LNCAP (cell line): ENCODE measurements around the gene USH1G.

Source experiments
- TF ChIP-seq, protein P1 (sequence below): fragments of 450-650 bp; IDR thresholded peaks from 2 replicates; pipeline ENCODE4 v1.5.1; 2017; ENCODE audit warnings: mild to moderate bottlenecking

Gene USH1G

DNA sequence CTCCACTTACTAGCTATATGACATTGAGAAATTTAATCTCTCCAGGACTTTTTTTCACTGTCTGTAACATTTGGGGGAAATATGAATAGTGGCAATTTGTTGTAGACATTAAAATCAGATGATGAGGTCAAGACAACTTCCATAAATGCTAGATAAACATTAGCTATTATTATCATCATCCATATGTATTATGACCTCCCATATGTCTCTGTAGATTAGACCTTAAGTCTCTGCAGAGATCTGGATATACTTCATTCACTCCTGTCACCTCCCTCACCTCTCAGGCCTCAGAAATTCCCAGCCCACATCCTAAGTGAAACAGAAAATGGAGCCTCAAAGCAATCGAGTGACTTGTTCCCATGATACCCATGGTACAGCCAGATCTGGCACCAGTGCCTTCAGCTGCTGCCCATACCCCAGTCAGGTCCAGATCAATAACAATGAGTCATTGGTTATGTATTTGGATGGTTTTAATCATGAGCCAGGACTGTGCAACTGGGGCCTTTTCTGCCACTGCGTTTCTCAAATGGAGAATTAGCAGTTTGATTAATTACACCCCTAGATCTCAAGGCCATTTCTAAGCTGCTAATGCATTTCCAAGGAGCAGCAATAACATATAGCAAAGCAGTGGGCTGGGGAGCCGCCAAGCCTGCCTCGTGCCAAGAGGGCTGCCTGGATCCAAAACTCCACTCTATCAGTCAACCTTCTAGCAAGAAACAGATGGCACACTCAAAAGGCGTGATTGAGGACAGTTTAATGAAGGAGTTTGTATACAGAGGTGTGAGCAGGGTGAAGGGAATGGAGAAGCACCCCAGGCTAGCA, 47.7 kb downstream of the USH1G start:
- TF ChIP-seq, protein P1, sequence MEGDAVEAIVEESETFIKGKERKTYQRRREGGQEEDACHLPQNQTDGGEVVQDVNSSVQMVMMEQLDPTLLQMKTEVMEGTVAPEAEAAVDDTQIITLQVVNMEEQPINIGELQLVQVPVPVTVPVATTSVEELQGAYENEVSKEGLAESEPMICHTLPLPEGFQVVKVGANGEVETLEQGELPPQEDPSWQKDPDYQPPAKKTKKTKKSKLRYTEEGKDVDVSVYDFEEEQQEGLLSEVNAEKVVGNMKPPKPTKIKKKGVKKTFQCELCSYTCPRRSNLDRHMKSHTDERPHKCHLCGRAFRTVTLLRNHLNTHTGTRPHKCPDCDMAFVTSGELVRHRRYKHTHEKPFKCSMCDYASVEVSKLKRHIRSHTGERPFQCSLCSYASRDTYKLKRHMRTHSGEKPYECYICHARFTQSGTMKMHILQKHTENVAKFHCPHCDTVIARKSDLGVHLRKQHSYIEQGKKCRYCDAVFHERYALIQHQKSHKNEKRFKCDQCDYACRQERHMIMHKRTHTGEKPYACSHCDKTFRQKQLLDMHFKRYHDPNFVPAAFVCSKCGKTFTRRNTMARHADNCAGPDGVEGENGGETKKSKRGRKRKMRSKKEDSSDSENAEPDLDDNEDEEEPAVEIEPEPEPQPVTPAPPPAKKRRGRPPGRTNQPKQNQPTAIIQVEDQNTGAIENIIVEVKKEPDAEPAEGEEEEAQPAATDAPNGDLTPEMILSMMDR, result no peak

DNA sequence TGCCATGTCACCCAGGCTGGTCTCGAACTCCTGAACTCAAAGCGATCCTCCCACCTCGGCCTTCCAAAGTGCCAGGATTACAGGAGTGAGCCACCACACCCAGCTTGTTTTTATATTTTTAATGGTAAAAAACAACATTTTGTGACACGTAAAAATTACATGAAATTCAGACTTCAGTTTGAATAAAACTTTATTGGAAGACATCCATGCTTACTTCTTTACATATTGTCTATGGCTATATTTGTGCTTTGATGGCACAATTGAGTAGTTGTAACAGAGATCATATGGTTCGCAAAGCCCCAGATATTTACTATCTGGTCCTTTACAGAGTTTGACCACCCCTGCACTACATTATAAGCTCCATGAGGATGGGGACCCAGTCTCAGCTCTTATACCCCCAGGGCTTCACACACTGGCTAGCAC, 48.4 kb downstream of the USH1G start:
- TF ChIP-seq, protein P1, result no peak

DNA sequence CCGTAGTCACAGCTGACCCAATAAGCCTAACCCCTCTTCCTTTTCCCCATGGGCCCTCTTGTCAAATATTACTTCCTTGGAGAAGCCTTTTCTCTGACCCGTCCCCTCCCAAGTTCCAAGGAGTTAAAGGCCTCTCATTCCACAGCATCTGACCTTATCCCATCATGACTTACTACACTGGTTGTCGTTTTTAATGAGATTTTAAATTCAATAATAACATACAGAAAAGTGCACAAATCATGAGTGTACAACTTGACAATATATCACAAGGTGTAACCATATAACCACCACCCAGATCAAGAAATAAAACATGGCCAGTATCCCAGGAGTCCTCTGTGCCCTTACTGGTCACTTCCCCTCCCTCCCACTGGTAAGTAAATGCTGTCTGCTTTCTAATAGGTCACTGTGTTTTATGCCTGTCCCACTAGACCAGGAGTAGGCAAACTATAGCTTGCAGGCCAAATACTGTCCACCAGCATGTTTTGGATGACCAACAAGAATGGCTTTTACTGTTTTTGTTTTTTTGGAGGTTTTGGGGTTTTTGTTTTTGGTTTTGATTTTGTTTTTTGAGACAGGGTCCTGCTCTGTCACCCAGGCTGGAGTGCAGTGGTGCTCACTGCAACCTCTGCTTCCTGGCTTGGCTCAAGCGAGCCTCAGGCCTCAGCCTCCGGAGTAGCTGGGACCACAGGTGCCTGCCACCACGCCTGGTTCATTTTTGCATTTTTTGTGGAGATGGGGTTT, 49.0 kb downstream of the USH1G start:
- TF ChIP-seq, protein P1, result no peak

DNA sequence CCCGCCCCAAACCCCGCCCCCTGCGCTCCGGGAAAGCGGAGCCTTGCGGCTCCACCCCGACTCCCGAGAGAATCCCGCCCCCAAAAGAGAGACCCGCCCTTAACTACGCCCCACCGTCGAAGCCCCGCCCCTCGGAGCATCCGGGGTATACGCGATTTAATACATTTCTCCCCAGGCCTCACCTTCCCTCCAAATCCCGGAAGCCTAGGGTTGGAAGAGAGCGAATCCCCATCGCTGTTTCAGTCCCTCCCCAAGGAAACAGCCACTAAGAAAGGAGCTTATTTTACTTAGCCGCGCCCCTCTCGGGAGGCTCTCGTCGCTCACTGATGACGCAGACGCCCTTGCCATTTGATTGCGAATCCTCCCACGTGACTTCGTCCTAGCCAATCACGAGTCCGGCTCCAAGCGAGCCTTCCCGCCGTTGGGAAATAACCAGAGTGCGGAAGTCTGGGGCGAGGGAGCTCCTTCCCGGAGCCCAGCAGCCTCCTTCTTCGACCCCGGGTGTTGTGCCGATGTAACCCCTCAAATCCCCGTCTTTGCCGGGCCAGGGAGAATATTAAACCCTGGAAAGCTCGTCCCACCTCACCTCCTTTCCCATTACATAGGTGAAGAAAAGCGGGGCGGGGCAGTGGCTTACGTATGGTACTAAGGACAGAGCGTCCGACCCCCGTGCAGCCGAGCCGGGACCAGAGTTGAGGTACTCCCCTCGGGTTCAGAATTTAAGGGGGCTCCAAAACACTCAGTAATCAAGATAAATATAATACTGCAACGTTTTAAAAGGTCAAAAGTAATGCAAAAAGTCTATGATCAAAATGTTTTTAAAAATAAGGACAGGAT, 49.8 kb downstream of the USH1G start:
- TF ChIP-seq, protein P1, result no peak

DNA sequence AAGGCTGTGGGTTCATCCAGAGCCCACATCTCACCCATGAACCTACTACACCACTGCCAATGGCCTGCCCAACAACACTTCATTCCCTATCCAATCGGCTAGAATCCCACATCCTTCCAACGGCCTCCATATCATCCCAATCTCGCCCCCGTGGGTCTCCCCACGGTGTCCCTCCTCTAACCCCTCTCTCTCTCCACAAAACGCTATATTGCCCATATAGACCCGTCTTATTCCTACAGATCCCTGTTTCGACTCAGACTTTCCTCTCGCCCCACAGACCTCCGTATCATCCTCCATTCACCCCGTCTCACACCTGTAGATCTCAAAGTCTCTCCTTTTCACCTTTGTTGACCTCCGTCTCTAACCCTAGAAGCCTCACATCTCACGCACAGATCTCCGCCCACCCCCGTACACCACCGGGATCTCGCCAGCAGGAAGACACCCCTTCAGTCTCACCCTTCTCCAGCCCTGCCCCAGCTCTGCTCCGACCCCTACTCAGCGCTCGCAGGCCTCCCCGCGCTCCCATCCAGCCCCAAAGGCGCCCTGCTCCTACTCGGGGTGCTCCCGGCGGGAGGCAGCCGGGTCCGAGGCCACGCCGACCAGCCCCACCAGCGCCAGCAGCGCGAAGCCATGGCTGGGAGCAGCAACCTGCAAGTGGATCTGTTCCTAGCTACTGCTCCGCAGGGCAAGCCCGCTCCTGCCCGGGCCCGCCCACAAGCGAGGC, 50.6 kb downstream of the USH1G start, which contains the start of gene FDXR:
Gene FDXR, minus strand, starts transcription at position 682 of the 724 bp plus-strand sequence. Its CDS starts 50 bp downstream, at position 632.
- TF ChIP-seq, protein P1, result no peak

DNA sequence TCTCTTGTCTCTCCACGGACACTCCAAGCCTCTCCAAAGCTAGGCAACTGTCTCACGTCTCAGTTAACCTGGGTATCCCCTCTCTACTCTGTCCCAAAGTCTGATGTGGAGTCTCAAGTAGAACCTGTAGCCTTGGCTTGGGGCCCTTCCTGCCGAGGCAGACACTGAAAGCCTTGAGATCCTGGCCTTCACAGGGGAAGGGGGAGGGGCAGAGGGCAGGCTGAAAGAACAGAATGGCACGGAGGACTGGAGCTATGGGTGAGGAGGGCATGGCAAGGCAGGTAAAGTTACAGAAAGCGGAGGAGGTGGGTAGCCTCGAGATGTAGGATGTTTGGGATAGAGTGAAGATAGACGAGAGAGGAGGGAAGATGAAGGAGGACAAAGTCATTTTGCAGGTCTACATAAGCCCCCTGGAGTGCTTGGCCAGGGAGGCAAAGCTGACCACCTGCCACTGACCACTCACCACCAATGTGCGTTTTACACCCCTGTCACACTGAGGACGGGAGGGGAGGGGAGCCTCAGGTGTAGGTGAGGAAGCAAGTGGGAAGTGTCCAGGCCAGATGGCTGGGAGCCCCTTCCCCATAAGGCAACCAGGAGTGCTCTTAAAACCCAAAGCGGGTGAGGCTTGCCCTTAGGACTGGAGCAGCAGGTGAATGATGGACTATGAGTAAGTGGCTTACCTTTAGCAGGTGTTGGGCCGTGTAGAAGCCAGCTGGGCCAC, 51.5 kb downstream of the USH1G start:
- TF ChIP-seq, protein P1, result no peak
